GM12873 (cell line): ENCODE results near the gene BEX3.

Experiments
- TF ChIP-seq, protein P1 (sequence below): IDR thresholded peaks from 2 replicates; pipeline ENCODE4 v1.5.1; 2012; ENCODE audit warnings: low read depth, mild to moderate bottlenecking, moderate library complexity, low read length, control low read depth; ENCODE audit not compliant: insufficient read depth; ENCODE audit errors: missing control alignments

Gene BEX3

DNA sequence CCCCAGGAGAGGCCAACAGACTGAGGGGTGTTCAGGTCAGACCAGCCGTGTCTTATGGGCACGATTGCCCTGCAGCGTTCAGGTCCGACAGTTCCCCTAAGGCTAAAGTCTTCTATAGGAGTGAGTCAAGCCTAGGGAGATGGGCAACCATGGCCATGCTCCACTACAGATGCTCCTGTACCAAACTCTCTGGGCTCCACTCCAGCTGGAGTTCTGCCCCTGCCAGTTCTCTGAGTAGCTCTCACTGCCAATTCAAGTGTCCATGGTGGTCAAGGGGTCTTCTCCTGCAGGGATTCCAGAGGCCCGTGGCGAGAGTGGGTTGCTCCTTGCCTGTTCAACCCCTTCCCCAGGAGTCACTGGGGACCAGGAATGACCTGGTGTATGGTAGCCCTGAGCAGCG, 38.2 kb downstream of the BEX3 start:
- TF ChIP-seq, protein P1, sequence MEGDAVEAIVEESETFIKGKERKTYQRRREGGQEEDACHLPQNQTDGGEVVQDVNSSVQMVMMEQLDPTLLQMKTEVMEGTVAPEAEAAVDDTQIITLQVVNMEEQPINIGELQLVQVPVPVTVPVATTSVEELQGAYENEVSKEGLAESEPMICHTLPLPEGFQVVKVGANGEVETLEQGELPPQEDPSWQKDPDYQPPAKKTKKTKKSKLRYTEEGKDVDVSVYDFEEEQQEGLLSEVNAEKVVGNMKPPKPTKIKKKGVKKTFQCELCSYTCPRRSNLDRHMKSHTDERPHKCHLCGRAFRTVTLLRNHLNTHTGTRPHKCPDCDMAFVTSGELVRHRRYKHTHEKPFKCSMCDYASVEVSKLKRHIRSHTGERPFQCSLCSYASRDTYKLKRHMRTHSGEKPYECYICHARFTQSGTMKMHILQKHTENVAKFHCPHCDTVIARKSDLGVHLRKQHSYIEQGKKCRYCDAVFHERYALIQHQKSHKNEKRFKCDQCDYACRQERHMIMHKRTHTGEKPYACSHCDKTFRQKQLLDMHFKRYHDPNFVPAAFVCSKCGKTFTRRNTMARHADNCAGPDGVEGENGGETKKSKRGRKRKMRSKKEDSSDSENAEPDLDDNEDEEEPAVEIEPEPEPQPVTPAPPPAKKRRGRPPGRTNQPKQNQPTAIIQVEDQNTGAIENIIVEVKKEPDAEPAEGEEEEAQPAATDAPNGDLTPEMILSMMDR: no peak

- TF ChIP-seq, protein P1: no peak
Measured at GRCh38 chrX:103415068-103415467, 38.7 kb downstream of the BEX3 start.

DNA sequence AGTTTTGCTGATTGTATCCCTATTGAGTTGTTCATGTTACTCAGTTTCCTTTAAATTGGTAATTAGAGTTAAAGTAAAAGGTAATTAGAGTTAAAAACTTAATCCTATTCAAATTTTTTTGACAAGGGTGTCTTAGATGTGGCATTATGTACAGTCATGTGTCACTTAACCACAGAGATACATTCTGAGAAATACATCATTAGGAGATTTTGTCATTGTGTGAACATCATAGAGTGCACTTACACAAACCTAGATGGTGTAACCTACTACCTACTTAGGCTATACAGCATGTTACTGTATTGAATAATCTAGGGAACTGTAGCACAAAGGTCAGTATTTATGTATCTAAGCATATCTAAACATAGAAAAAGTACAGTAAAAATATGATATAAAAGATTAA, 39.2 kb downstream of the BEX3 start:
- TF ChIP-seq, protein P1: no peak

GRCh38 chrX:103417370-103417769, 41.0 kb downstream of the BEX3 start:
- TF ChIP-seq, protein P1: no peak

DNA sequence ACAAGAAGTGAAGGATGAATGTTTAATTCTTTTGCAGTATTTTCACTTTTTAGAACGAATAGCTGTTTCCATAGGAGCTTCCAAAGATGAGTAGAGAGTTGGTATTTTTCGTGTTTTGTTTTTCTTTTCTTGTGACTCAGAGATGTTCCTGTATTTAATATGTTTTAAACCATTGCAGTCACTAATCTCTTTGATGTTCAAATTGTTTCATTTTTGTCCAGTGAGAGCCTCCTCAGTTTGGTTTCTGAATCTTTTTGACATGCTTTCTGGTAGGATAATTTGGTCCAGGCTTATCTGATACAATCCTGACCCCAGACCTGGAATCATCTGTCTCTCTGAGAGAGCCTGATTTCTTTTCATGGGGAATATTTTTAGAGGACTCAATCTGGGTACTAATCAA, 41.6 kb downstream of the BEX3 start:
- TF ChIP-seq, protein P1: no peak

DNA sequence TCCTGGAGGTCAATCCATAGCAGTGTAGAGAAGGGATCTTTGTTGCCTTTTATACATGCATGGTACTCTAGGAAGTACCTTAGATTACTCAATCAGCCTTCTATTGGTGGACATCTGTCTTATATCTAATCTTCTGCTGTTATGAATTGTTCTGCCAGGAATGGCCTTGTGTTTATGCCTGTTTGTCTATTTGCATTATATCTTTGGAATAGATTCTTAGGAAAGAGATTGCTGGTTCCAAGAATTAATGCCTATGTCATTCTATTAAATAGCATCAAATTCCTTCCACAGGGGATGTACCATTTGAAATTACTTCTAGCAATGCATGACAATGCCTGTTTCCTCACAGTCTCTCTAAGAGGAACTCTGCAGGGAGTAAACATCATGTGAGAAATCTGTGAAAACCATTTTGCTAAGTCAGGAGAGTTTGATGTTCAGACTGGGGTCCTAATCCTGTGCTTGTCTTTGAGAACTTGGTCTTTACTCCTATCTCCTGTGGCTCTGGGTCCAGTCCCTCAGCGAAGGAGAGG, 42.5 kb downstream of the BEX3 start:
- TF ChIP-seq, protein P1: no peak

GRCh38 chrX:103423955-103424638, 47.8 kb downstream of the BEX3 start:
- TF ChIP-seq, protein P1: no peak
